Adipocyte (in vitro differentiated cells): ENCODE results near the gene PGAP1.

ENCODE experiments used
- DNase-seq: peaks from one replicate; pipeline ENCODE4 v3.0.0-alpha.2; 2015; ENCODE audit warnings: low read depth
- H3K27me3 ChIP-seq: replicated peaks from 2 replicates; pipeline ENCODE4 v1.7.0; 2013; ENCODE audit warnings: mild to moderate bottlenecking, low read length, moderate library complexity; ENCODE audit not compliant: control insufficient read depth, insufficient read depth
- H3K36me3 ChIP-seq: 2 replicates; pipeline ENCODE4 v1.7.0; 2013; ENCODE audit warnings: low read length, mild to moderate bottlenecking, moderate library complexity; ENCODE audit not compliant: control insufficient read depth, insufficient read depth, severe bottlenecking
- H3K4me1 ChIP-seq: 2 replicates; pipeline ENCODE4 v1.7.0; 2013; ENCODE audit warnings: mild to moderate bottlenecking, low read length, moderate library complexity; ENCODE audit not compliant: control insufficient read depth, insufficient read depth
- H3K4me3 ChIP-seq: 2 replicates; pipeline ENCODE4 v1.7.0; 2013; ENCODE audit warnings: mild to moderate bottlenecking, low read length, moderate library complexity
- H3K9ac ChIP-seq: 2 replicates; pipeline ENCODE4 v1.7.0; 2013; ENCODE audit warnings: mild to moderate bottlenecking, low read length, moderate library complexity
- H3K9me3 ChIP-seq: 2 replicates; pipeline ENCODE4 v1.7.0; 2013; ENCODE audit warnings: mild to moderate bottlenecking, low read length, moderate library complexity; ENCODE audit not compliant: control insufficient read depth

The PGAP1 gene

GRCh38 chr2:196792865-196793264 lies 133.6 kb downstream of the PGAP1 start:
- no peak for DNase-seq
- H3K9ac ChIP-seq = no peak overlapping the region
- no peak overlapping the region for H3K4me3 ChIP-seq
- peaks cover 87% of the 10 kb centered on the region for H3K36me3 ChIP-seq
- H3K27me3 ChIP-seq = no peaks in the 10 kb centered on the region
- no peaks in the 10 kb centered on the region for H3K9me3 ChIP-seq
- H3K4me1 ChIP-seq = no peaks in the 10 kb centered on the region

DNA sequence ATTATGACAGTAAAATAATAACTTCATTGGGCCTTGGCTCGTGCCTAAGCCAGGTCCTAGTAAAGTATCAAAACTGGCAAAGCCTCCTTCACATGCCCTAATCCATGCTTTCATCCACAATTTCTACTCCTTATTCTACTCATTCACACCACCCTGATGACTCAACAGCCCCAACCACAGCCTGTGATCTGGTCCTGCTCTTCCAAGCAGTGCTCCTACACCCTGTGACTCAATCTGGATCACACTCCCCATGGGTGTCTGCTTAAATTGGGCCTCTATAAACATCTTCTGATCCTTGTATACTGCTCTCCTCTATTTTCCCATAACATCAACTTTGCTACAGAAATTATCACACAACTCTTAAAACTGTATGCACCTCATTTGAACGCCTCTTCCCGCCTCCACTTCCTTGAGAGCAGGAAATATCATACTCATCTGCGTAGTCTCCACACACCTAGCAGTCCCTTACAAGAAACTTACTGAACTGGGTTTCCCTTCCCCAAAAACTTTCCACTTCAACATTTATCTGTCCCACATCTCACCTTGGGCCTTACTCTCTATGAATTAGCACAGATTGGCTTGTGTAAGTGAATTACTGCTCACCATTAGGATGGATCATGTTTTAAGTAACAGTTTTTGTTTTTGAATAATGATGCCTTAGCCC lies 142.9 kb downstream of the PGAP1 start:
- peak; percentile 21 for DNase-seq
- H3K9me3 ChIP-seq = no peaks in the 10 kb centered on the region
- H3K4me3 ChIP-seq = no peak overlapping the region
- H3K27me3 ChIP-seq = no peaks in the 10 kb centered on the region
- peaks cover 3% of the 10 kb centered on the region for H3K4me1 ChIP-seq
- H3K36me3 ChIP-seq = peaks cover 86% of the 10 kb centered on the region
- H3K9ac ChIP-seq = no peak overlapping the region
